Choroid plexus epithelial cell (primary cell): ENCODE results near the gene EEF2K.

ENCODE experiments used
- DNase-seq: peaks from one replicate; pipeline ENCODE4 v3.0.0-alpha.2; 2010; ENCODE audit warnings: low read depth
- H3K4me3 ChIP-seq: 2 replicates; pipeline ENCODE4 v1.5.1; 2011; ENCODE audit warnings: low read depth, mild to moderate bottlenecking, control low read depth, low read length, moderate library complexity
- TF ChIP-seq, protein P1 (sequence below): conservative IDR thresholded peaks from 2 replicates; pipeline ENCODE4 v1.5.1; 2011; ENCODE audit warnings: low read depth, mild to moderate bottlenecking, control low read depth, inconsistent platforms, low read length, moderate library complexity

EEF2K gene

DNA sequence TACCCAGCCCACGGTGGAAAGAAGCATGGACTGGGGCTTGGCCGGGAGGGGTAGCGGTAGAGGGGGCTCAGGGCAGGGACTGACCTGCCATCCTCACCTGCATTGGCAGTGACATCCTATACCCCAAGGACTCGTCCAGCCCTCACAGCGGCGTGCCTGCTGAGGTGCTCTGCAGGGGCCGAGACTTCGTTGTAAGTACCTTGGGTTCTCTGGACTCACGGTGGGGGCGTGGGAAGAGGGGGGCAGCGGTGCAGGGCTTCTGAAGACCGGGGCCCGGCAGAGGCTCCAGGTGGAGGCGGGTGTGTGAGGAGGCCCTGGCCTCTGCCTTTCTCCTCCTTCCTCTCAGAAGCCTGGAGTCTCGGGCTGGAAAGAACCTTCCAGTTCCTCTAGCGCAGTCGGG, 116.7 kb downstream of the EEF2K start:
- TF ChIP-seq, protein P1, sequence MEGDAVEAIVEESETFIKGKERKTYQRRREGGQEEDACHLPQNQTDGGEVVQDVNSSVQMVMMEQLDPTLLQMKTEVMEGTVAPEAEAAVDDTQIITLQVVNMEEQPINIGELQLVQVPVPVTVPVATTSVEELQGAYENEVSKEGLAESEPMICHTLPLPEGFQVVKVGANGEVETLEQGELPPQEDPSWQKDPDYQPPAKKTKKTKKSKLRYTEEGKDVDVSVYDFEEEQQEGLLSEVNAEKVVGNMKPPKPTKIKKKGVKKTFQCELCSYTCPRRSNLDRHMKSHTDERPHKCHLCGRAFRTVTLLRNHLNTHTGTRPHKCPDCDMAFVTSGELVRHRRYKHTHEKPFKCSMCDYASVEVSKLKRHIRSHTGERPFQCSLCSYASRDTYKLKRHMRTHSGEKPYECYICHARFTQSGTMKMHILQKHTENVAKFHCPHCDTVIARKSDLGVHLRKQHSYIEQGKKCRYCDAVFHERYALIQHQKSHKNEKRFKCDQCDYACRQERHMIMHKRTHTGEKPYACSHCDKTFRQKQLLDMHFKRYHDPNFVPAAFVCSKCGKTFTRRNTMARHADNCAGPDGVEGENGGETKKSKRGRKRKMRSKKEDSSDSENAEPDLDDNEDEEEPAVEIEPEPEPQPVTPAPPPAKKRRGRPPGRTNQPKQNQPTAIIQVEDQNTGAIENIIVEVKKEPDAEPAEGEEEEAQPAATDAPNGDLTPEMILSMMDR: no peak
- H3K4me3 ChIP-seq: no peak overlapping the region
- DNase-seq: no peak

DNA sequence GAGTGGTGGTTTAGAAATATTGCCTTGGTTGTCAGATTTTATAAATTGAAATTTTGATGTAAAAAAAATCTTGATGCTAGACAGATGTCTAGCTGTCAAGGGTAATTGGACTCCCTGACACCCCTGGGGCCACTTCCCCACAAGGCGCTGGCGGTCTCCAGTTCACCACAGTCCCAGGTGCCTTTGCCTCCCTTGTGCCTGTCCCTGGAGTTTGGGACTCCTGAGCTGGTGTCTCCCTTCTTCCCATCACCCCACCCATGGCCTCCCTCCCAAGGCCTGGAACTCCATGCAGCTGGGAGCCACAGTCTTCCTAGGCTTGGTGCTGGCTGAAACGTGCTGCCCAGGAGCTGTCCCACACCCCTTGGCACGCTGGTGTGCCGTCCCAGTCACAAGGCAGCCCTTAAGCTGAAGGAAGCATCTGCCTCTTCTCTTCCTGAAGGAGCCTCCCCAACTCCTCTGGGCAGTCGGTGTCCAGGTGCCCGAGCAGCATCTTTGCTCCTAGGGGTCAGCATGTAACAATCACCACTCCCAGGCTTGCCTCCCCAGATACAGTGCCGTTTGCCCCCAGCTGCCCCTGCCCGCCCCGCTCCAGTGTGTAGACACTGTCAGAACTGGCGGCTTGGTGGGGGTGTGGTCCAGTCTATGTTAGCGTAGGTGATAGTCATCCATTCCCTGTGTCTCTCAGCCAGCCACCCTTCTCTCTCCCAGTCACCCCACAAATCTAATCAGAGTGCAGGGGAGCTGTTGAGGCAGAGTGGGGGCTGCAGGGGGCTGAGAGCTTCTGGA, 117.3 kb downstream of the EEF2K start:
- H3K4me3 ChIP-seq: no peak overlapping the region
- no peak for DNase-seq

DNA sequence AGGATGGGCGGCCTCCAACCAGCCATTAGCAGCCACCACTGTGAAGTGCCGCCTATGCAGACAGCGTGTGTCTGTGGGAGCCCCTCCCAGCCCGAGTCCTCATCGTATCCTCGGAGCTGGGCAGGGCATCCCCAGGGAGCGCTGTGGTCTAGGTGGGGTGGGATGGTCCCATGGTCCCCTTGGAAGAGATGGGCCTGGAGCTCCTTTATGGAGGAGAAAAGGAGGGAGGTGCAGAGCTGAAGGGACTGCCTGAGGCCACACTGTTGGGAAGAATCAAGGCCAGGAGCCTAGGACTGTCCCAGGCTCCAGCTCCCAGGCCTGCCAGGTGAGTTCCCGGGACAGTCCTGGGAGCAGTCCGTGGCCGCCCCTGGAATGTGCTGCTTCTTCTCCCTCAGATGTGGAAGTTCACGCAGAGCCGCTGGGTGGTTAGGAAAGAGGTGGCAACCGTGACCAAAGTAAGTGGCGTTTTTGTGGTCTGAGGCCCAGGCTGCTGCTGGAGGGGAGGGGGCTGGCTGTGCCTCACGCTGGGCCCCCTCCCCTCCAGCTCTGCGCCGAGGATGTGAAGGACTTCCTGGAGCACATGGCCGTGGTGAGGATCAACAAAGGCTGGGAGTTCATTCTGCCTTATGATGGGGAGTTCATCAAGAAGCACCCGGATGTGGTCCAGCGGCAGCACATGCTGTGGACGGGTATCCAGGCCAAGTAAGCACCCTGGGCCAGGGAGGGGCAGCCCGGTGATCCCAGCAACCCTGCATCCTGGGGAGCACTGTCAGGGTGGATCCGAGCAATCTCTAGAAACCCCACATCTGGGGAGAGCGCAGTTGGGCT, 118.1 kb downstream of the EEF2K start:
- TF ChIP-seq, protein P1: no peak

More for the DNA sequence above, 117.3 kb downstream of the EEF2K start:
- TF ChIP-seq, protein P1: no peak

DNA sequence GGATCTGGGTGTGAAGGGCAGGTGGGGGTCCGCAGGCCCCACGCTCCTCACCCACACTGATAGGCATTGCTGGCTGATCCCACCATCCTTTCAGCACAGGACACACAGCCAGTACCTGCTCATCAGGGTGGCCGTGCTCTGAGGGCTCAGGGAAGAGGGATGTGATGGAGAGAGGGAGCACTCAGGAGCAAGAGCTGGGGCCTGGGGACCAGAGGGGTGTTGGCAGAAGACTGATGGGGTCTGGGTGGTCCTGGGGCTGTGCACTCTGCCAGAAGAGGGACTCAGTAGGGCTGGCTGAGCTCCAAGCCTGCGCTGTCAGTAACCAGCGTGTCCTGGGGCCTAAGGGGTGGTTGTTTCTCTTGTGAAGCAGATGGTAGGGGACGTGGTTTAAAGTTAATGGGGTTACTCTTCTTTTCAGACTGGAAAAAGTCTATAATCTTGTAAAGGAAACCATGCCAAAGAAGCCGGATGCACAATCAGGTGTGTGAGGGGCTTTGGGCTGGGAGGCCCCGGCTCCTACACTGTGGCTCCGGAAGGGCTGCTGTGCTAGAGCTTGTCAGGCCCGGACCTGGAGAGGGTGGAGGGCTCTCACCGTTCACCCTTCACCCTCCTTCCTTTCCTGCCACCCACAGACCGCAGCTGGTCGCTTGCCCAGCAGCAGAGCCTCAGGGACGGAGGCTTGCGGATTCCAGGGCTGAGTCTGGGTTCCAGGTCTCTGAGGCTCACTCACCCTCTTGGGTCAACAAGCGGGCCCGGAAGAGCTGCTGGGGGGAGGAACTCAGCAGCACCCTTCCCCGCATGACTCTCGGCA, 118.9 kb downstream of the EEF2K start:
- TF ChIP-seq, protein P1: no peak
- DNase-seq: no peak
- no peak overlapping the region for H3K4me3 ChIP-seq

More for the DNA sequence above, 118.1 kb downstream of the EEF2K start:
- H3K4me3 ChIP-seq: no peak overlapping the region
- DNase-seq: no peak

DNA sequence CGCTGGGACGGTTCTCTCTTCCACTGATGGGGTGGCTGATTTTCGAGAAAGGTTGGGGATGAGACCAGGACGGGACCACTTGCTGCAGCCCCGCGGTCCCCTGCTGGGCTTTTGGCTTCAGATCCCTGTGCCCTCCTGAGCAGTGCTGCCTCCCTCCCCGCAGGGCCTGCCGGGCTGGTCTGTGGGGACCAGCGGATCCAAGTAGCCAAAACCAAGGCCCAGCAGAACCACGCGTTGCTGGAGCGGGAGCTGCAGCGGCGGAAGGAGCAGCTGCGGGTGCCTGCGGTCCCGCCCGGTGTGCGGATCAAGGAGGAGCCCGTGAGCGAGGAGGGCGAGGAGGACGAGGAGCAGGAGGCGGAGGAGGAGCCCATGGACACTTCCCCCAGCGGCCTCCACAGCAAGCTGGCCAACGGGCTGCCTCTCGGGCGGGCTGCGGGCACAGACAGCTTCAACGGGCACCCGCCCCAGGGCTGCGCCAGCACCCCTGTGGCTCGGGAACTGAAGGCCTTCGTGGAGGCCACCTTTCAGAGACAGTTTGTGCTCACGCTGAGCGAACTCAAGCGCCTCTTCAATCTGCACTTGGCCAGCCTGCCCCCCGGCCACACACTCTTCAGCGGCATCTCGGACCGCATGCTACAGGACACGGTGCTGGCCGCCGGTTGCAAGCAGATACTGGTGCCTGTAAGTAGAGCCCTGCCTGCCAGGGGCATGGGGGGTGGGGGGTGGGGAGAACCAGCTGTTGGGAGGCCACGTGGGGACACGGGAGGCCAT, 119.7 kb downstream of the EEF2K start:
- DNase-seq: no peak
- no peak overlapping the region for H3K4me3 ChIP-seq
- TF ChIP-seq, protein P1: no peak

DNA sequence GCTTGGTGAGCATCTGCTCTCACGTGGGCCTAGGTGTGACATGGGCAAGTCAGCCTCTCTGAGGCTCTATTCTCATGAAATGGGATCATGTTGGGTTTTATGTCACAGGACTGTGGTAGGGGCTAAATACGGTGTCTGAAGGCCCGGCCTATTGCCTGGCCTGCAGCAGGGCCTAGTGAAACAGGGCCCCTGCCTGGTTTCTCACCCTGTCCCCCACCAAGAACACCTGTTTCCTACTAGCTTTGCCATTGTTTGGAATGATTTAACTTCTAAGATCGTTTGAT, 120.2 kb downstream of the EEF2K start:
- TF ChIP-seq, protein P1: no peak
- no peak for DNase-seq
- H3K4me3 ChIP-seq: no peak overlapping the region
